ENCODE results near the gene ANTXRL.
"Not testable (repeated sequence)": the region's sequence is repeated elsewhere in the genome, so short reads cannot be mapped to it uniquely, and the experiment has no call there.

The ANTXRL gene

DNA sequence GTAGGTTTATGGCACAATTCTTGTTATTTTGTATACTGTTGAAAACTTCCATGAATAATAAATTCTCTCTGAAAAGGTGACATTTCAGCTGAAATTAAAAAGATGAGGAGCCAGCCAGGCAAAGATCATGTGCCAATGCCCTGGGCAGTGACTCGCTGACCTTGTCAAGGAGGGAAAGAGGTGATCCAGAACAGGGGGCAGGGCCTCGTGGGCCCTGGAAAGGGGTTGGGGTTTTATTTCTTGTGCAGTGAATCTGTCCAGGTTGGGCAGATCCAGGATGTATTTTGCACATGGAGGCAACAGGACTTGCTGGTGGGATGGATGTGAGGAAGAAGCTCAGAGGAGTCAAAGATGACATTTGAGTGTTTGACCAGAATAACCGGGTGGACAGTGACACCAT is 31.6 kb upstream of the ANTXRL start:
- DNase-seq = not testable (repeated sequence)

DNA sequence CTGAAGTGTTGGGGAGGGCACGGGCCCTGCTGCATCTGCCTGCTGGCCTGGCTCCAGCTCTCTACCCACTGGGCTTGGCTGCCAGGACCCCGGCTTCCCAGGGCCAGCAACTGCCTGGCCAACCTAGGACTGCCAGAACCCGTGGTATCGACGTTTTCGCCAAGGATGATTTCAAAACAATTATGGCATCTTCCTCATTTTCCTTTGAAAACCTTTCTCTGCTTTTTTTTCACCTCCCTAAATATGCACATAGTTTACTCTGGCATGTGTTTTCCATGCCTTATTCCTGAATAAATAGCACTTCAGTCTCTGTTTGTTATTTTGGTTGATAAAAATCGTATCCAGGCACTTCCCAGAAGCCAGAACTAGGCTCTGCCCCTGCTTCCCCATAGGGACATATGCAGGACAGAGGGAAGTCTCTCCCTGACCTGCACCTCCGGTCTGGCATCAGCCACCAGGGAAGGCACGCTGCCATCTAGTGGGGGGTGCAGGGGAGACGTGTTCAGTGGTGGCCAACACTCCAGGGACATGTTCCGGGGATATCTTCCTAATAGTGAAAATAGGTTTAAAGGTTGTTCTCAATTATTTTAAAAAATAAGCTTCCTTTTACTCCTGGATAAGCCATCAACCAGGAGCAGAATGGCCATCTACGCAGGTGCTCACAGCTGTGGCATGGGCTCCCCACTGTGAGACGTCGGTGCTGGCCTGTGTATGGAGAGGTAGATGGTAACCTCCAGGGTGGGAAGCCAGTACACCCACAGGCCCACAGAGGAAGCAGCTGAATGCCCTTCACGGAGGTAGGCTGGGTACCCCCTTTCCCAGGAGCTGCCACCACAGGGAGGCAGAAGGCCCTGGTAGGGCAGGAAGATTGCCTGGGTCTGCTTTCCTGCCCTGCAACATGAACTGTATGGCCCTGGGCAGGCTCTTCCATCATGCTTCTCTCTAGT is 30.7 kb upstream of the ANTXRL start:
- no peak for DNase-seq

DNA sequence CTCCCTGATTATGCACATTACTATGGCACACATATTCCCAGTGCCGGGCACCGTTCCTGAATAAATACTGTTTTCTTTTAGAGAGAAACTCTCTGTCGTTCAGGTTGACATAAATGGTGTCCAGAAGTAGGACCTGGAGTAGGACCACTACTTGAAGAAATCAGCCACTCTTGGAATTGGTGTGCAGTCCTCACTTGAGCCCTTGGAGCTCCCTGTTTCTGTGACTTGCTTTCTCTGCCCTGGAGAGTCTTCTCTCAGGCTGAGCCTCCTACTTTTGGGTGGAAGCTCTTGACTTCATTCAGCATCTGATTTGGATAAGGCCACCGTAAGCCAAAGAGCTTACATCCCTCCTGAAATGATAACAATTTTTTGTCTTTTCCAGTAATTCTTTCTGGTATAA is 29.7 kb upstream of the ANTXRL start:
- no peak for DNase-seq

DNA sequence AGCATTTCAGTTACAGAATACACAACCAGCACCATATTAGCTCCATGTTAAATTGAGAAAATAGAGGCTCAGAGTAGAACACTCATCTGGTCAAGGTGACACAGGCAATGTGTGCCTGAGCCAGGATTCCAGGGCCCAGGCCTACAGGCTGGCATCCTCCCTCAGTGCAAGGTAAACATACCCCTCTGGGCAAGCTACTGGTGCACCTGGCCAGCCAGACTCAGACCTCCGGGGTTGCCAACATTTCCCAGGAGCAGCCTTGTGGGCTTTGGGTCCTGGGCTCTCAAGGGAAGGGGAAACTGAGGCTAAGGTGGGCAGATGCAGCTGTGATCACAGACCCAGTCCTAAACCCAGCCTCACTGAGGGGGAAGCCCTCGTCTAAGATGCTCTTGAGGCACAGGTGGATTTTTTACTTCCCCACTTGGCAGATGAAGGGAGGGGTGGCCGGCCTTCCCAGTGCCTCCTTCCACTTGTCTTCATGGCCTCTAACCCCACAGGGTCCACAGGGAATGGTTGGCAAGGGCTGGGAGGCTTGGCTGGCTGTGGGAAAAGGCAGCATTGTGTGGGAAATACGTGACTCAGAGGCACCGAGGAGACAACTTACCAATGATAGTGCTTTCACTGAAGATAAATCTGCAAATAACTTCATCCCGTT is 23.8 kb upstream of the ANTXRL start:
- not testable (repeated sequence) for DNase-seq

DNA sequence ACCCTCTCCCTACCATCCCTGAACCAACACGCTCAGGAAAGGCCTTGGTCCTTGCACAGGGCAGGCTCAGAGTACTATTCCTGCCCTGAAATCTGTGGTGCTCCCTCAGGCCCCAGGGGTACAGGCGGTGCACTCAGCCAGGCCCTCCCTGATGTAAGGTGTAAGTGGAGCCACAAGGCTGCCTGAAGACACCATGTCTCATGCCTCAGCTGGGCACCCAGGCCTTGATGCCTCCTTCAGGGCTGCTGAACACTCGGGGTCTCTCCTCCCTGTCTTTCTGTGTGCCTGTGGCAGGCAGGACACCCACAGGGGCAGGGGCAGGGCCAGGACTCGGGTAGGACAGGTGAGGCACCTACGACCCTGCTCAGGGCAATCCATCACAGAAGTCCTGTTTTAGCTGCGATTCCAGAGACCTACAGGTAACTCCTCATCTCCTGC is 22.9 kb upstream of the ANTXRL start:
- no peak for DNase-seq

DNA sequence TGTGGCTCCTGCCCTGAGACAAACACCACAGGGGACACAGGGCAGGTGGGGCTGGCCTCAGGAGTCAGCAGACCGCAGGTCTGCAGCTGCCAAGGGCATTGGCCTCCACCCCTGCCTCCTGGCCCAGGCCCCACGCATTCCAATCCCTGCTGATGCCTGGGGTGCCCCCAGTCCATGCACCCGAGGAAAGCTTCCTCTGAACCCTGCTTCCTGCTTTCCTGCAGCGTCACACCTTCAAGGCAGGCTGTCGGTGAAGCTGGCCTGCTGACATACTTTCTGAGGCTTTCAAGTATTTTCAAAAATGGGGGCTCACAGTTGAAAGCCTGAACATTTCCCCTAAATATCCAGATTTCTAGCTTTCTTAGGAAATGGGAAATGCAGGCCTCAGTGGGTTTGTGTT is 22.5 kb upstream of the ANTXRL start:
- DNase-seq = no peak

DNA sequence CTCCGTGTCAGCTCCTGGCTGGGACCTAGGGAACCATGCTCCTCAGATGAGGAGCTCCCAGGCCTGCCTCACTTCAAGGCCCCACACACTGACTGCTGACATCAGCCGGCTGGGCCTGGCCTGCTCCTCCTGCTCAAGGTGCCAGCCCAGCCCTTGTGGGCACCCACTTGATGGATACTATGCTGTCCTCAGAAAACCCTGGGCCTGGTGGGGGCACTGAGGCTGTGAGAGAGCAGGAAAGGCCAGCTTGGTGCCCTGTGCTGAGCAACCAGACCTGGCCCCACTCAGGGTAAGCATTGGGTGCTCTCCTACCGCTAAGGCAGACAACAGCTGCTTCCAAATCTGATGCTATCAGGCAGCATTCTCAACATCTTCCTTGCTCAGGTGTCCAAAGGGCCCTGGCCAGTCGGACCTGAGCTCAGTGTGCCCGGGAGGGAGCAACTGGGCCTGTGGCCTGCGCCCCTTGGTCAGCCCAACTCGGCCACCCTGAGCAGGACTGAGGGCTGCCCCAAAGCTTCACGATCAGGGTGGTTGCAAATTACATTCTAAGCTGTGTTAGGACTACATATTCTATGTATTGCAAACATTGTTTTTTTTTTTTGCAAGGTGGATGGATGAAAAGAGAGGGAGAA is 21.9 kb upstream of the ANTXRL start:
- no peak for DNase-seq

DNA sequence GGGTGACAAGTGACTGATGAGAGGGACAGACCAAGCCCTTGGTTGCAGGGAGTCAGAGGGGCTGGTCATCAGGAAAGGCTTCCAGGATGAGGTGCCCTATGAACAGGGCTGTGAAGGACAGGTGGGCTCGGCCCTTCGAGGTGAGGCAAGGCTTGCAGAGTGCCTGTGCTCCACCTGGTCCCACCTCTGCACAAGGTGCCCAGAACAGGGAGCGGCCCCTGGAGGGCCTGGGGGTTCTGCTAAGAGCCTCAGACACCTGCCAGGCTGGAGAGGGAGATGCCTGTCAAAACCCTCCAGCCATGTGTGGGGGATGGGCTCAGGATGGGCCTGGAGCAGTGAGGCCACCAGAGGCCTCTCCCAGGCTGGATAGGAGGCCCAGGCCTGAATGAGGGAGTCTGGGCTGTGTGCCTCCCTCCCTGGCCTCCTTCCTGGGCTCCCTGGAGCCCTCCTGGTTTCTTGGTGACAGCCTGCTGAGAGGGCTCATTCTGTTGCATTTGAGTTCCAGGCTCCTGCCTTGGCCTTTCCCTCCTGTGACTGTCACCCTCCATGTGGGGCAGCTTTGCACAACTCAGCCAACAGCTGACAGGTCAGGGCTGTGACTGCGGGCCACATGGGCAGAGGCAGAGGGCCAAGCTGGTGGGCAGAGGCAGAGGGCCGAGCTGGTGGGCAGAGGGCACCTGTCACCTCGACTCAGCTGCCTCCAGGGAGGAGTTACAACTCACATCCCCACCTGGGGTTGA is 21.1 kb upstream of the ANTXRL start:
- DNase-seq = not testable (repeated sequence)

DNA sequence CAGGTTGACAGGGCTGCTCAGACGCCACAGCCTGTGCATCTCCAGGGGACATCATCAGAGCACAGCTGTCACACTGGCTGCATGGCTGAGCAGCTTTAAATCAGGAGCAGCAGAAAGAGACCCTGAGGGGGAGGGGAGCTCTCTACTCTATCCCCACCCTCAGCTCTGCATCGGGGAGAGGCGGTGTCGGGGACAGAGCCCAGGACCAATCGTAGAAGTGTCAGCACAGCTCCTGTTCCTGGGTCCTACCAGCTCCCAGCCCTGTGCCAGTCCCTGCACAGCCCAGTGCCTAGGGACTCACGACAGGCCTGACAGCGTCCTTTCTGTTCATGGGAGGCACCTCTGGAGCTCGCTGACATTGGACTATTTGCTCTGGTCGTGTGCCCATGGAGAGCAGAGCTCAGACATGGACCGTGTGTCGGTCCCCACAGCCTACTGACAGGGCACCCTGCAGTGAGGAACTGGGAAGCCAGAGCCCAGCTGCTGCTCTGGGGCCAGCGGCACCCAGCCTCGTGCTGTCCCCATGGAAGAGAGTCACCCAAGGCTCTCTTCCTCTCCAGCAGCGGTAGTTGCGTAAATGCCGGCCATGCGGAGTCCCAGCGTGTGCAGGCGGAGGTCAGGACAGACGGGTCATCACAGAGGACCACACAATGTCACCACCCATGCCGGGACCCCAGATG is 20.4 kb upstream of the ANTXRL start:
- no peak for DNase-seq

DNA sequence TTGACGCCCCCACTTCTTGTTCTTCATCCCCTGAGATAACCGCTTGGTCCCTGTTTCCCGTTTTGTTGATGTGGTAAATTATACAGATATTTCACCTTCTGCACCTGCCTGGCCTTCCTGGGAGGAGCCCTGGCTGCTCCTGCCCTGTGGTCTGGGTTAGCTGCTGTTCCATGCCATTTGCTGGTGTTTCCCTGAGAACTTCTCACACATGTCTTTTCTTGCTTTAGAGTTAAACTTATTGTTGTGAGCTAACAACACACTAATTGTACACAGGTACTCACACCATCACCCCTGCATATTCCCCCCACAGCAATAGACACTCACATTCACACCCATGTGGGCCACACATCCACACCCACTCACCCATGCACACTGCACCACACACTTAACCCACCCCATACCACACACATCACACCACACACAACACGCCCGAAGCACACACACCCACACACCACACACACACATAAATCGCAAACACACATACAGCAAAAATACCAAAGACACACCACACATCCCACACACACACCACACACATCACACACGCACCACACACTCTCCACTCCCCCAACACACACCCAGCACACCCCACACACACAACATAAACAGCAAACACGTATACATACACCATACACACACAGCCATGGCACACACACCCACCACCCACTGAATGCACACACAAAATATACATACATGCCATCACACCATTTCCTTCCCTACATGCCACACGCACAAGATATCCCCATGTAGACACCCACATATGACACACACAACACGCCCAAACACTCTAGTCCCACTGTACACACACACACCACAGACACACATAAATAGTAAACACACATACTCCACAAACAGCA is 19.4 kb upstream of the ANTXRL start:
- DNase-seq = no peak

DNA sequence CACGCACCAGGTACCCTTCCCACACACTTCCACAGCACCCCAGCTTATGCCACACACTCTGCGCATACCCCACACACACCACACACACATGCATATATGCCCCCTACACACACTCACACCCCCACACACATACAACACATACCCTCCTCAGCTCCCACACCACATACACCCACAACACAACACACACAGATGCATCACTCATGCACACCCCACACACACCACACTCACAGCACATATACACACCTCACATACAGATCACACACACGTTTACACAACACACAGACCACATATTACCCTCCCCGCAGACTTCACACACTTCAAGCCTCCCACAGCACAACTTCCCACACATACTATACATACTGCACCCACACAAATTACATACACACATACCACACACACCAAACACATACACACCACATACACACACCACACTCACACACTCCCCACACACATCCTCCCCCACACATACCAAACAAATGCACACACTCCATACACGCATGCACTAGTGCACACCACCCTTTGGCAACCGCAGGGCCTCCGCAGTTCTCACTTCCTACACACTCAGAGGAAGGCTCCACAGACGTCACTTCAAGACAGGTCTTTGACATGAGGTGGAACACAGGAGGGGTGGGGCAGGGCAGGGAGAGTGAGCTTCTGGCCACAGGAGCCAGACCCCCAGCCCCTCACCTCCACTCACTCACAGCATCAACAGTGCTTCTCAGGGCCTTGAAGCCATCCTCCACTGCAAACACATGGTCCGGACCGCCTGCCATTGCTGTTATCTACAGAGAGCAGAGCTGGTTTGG is 18.5 kb upstream of the ANTXRL start:
- no peak for DNase-seq

DNA sequence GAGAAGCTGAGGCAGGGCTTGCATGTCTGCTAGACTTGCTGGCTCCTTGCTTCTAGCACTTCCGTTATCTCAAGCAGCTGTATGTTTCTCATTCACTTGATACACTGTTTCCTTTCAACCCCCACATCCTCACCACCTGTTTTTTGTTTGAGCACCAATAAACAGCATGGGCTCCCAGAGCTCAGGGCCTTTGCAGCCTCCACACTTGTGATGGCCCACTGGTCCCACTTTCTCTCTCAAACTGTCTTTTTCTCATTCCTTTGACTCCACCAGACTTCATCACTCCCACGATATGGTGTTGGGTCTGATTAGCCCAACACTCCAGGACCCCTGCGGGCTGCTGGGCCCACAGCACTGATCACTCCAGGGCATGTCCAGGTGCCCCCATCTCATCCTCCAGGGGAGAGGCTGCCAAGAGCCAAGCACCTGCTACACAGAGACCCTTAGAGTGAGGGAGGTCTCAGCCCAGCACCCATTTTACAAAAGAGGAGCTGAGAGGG is 17.2 kb upstream of the ANTXRL start:
- not testable (repeated sequence) for DNase-seq

DNA sequence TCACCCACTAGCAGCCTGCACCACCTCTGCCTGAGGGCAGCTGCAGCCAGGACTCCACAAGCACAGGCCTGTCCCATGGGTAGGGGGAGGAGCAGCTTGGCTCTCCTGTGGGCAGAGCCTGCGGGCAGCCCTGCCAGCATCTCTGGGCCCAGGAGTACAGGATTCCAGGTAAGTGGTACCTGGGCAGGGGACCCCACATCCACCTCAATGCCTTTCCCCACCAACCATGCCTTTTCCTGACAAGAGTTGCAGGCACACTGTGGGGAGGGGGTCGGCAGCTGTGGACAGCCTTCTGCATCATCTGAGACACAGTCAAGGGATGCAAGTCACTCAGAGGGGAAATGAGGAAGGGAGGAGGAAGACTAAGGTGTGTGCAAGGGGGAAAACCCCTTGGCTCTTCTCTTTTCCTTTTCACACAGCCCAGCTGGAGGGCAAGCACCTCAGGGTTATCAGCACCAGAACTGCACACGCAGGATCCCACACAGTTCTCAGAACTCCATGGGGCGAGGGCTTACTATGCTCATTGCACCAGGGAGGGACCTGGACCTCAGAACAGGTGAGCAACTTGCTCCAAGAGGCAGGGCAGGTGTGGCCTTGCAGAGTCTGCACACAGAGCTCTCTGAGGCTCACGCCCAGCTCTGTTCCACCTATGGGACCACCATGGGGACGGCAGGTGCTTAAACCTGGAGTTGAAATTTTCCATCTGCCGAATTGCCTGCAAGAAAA is 16.5 kb upstream of the ANTXRL start:
- DNase-seq = no peak

DNA sequence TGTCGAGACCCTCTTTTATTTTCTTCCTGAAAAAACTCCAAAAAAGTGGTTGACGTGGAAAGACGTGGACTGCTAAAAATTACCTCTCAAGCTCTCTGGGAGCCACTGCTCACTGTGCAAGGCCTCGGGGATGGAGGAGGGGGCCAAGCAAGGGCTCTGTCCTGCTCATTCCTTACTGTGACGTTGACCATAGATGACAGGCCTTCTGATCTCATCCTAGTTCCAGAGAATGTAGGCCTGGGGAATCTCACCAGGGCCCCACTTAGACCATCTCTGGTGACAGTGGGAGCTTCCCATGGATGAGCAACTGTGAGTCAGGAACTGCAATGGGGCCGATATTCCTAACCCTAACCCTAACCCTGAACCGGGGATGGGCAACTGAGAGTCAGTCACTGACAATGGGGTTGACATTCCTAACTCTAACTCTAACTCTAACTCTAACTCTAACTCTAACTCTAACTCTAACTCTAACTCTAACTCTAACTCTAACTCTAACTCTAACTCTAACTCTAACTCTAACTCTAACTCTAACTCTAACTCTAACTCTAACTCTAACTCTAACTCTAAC is 15.8 kb upstream of the ANTXRL start:
- DNase-seq = not testable (repeated sequence)

DNA sequence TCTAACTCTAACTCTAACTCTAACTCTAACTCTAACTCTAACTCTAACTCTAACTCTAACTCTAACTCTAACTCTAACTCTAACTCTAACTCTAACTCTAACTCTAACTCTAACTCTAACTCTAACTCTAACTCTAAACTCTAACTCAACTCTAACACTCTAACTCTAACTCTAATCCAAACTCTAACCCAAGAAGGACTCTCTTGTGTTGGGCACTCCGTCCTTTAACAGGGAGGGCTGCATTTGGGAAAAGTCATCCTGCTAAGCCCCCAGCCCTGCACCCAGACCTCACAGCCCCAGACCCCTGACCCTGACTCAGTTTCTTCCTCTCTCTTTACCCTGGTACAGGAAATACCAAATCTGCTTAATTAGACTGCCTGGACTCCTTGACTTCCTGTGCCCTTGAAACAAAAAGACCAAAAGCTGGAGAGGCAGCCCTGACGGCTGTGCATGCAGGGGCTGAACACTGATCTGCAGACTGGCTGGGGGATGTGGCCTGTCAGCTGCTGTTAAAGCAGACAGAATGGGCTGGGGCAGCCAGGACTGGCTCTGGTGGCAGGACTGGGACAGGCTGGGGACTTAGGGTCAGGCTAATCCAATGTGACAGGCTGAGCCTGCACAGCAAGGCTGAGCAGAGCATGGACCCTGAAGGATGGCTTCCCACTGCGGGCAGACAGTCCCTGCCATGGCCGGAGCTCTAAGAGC is 14.8 kb upstream of the ANTXRL start:
- not testable (repeated sequence) for DNase-seq

DNA sequence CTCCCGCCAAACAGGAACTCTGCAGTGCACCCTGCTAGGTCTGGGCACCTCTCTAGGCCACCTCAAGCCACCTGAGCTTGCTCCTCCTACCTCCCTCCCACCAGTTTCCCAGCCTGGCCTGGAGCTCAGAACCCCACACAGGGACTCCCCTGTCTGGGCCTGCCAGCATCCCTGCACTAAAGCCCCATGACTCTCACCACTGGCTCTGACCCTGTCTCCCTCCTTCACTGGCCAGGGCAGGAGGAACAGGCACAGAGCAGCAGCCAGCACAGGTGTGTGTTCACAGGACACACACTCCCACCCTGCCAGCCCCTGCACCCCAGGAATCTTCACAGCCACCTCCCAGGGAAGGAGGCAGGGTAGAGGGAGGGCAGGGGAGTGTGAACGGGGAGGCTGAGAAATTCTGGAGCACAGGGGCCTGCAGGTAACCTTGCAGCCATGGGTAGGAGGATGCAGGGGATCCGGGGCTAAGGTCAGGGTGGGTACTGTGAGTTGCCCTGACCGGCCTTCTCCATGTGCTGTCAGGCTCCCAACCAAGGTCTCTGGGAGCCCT is 13.9 kb upstream of the ANTXRL start:
- DNase-seq = no peak

DNA sequence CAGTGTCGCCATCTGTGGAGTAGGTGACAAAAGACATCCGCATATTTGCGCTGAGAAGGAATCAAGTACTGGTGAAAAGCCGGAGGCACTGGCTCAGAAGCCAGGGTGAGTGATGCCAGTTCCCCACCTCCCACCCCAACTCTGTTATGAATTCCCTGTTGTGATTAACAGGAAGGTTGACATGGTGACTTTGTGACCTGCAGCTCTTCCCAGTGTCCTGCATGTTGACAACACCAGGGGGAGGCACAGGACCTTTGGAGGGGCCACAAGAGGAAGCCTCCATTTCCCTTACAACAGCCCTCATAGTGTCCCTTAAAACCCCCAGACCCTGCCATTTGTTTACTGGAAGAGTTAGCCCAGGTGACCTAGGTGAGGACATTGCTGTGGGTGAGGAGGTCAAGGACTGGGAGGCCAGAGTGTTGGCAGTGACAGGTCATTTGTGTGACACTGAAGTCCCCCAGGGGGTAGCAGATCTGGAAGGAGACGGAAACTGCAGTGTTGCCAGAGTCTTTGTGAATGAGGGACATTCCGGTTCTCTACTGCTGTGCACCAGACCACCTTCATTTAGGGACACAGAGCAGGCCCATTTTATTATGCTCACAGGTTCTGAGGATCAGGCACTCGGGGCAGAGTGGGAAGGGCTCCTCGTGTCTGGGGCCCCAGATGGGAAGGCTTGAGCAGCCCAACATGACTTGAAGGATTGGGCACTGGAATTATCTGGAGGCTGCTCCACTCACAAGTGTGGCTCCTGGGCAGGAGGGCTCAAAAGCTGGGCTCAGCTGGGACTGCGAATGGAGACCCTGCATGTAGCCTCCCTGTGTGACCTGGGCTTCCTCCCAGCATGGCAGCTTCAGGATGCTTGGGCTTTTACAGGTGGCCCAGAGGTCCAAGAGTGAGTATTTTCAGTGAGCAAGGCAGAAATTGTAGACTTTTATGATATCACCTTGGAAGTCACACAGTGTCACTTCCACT is 13.0 kb upstream of the ANTXRL start:
- no peak for DNase-seq

Data from DMS 273 treated with DMSO at 0.1 percent for 48 hours (cell line).